ENCODE measurements around the gene ANKFN1. TPM values are rescaled to one million over a fixed set of nuclear protein-coding genes. Genes with fewer than 3 reads are reported as not detected.

The ANKFN1 gene
- total and polyA plus RNA-seq, 10 of the 15 experiments (the other 5 are each of a cell fraction or from before 2014, with no cell fraction given) = 0.19 TPM; not detected in 9

GRCh38 chr17:56111706-56112485 is 41.4 kb upstream of the ANKFN1 start:
- in situ Hi-C loops (cut with MboI) = no loop called here
- 0% methylated on average over 3 of the region's 3 CpGs for WGBS (ENCODE audit: insufficient coverage, insufficient replicate concordance, low lambda C conversion rate, missing lambda C conversion rate)
- intact Hi-C loops (cut with micrococcal nuclease; ENCODE audit: unreplicated experiment) = no loop called here
- no TSS peak for BruUV-seq (replicated peaks)
- no peak for DNase-seq (ENCODE audit: low read depth, low spot score)
- ChIA-PET RAD21 (ENCODE audit: unreplicated experiment) (no interaction called here), SMC1A (ENCODE audit: uncharacterized antibody, unreplicated experiment) (no interaction called here), CTCF (no interaction called here), POLR2A (no interaction called here)
- no peak overlapping the region for H3K27ac ChIP-seq (ENCODE audit: control insufficient read depth, insufficient read depth)
- H3K36me3 ChIP-seq (ENCODE audit: control insufficient read depth in 2 of 2, insufficient read depth in 2 of 2, low read length in 1 of 2) = no peaks in the 10 kb centered on the region
- H3K79me2 ChIP-seq (ENCODE audit: control insufficient read depth, insufficient read depth, low read length) = no peaks in the 10 kb centered on the region
- H3K4me3 ChIP-seq = no peak overlapping the region
- no peaks in the 10 kb centered on the region for H4K20me1 ChIP-seq (ENCODE audit: control insufficient read depth, insufficient read depth)
- H3K9me3 ChIP-seq (replicated peaks; ENCODE audit: control insufficient read depth, insufficient read depth, low read length) = no peaks in the 10 kb centered on the region
- no peaks in the 10 kb centered on the region; a peak in 1 of 4 replicates for H3K27me3 ChIP-seq (replicated peaks in 1 of 2; ENCODE audit: control insufficient read depth in 2 of 2, insufficient read depth in 2 of 2, low read length in 1 of 2)
- no peak overlapping the region for H3K4me2 ChIP-seq (ENCODE audit: control insufficient read depth, insufficient read depth)
- FAIRE-seq = no peak
- H3K9ac ChIP-seq (ENCODE audit: control insufficient read depth, insufficient read depth, low read length) = no peak overlapping the region
- TF ChIP-seq PML (IDR thresholded peaks at IDR 0.05; ENCODE audit: low read length) (no peak), CUX1 (IDR thresholded peaks at IDR 0.05; ENCODE audit: insufficient replicate concordance, low read depth, low read length) (no peak), NBN (IDR thresholded peaks at IDR 0.05) (no peak), TARDBP (IDR thresholded peaks at IDR 0.05; ENCODE audit: borderline replicate concordance) (no peak), ZSCAN29 (IDR thresholded peaks at IDR 0.05) (no peak), SPI1 (IDR thresholded peaks at IDR 0.05; ENCODE audit: borderline replicate concordance, insufficient read depth, low read depth, low read length) (no peak)
- no peaks in the 10 kb centered on the region for H3K4me1 ChIP-seq (ENCODE audit: control insufficient read depth, insufficient read depth, low read length)
- no peak overlapping the region for H2AFZ ChIP-seq (ENCODE audit: control insufficient read depth, low read depth, low read length)
- ATAC-seq = no peak
